HepG2 (cell line): ENCODE measurements around the gene ASCC2. TPM values are rescaled to one million over a fixed set of nuclear protein-coding genes. Genes with fewer than 3 reads are reported as not detected.

ENCODE experiments used
- ATAC-seq: fragments of 200-7000 bp; cut with Tn5 transposase; 3 replicates; pipeline ENCODE4 v1.9.1; 2020; ENCODE audit warnings: mild to moderate bottlenecking, moderate library complexity
- BruUV-seq: library from RNA; stranded (reverse); fragments of 400-500 nt; replicated peaks from 2 replicates; lab custom pipeline; 2021; lab: Mats Ljungman, UMichigan
- CTCF ChIA-PET: fragments of 300-600 bp; formaldehyde crosslinking; extraction: SDS; loops from one replicate; lab custom pipeline; 2021; ENCODE audit warnings: low total read pairs, inconsistent platforms, low intra/inter-chr PET ratio; lab: Yijun Ruan, JAX
- POLR2A ChIA-PET: fragments of 350-600 bp; sonication (Branson Sonifier 250); formaldehyde crosslinking; loops from one replicate; lab custom pipeline; 2020; ENCODE audit warnings: antibody characterized with exemption, inconsistent platforms; lab: Yijun Ruan, JAX
- DNase-seq: peaks from one replicate; pipeline ENCODE4 v3.0.0-alpha.2; 2015; ENCODE audit warnings: low spot score
- FAIRE-seq: peaks from 3 replicates; lab custom pipeline; 2011; peaks lifted over from hg19 to GRCh38; lab: Jason Lieb, UNC
- H2AFZ ChIP-seq: one replicate; pipeline ENCODE4 v1.6.1; 2011; ENCODE audit warnings: low read length, inconsistent platforms
- H3K27ac ChIP-seq: fragments of 300-600 bp; 3 replicates; pipeline ENCODE4 v1.8.0; 2011; ENCODE audit warnings: mixed run types, mild to moderate bottlenecking, mixed read lengths, low read length, inconsistent platforms; ENCODE audit not compliant: insufficient read depth; ENCODE audit errors: extremely low read length
- H3K27me3 ChIP-seq, 2 experiments: fragments of 200-600 bp in 1 of 2; 2 replicates in 1 of 2; 3 replicates in 1 of 2; pipeline versions ENCODE4 v1.6.0 to v1.8.0; 2011; ENCODE audit warnings: low read length in 2 of 2, mild to moderate bottlenecking in 2 of 2, moderate library complexity in 2 of 2, inconsistent platforms in 1 of 2; ENCODE audit not compliant: insufficient read depth in 2 of 2, control insufficient read depth in 1 of 2
- H3K36me3 ChIP-seq, 2 experiments: fragments of 200-600 bp in 1 of 2; replicated peaks in 1 of 2; 2 replicates in 1 of 2; 3 replicates in 1 of 2; pipeline versions ENCODE4 v1.5.1 to v1.8.0; 2011; ENCODE audit warnings: low read length in 2 of 2, inconsistent platforms in 1 of 2; ENCODE audit not compliant: insufficient read depth in 2 of 2, control insufficient read depth in 1 of 2
- H3K4me1 ChIP-seq: 2 replicates; pipeline ENCODE4 v1.5.1; 2012; ENCODE audit warnings: low read length, inconsistent platforms; ENCODE audit not compliant: insufficient read depth
- H3K4me2 ChIP-seq: 2 replicates; pipeline ENCODE4 v1.6.0; 2011; ENCODE audit warnings: low read depth, low read length, inconsistent platforms
- H3K4me3 ChIP-seq, 3 experiments: fragments of 200-600 bp in 1 of 3; sonication (generic), shearing (Covaris generic) in 1 of 3; replicated peaks in 1 of 3; 2 replicates each; pipeline ENCODE4 v1.5.1; 2011 to 2016; ENCODE audit warnings: low read length in 3 of 3, inconsistent platforms in 2 of 3, low read depth in 2 of 3, mild to moderate bottlenecking in 2 of 3, control low read depth in 1 of 3, mixed read lengths in 1 of 3; ENCODE audit not compliant: insufficient read depth in 1 of 3
- H3K79me2 ChIP-seq: one replicate; pipeline ENCODE4 v1.6.1; 2011; ENCODE audit warnings: low read length, inconsistent platforms; ENCODE audit not compliant: insufficient read depth
- H3K9ac ChIP-seq: 2 replicates; pipeline ENCODE4 v1.6.0; 2011; ENCODE audit warnings: mild to moderate bottlenecking, low read depth, low read length, inconsistent platforms; ENCODE audit not compliant: insufficient read depth
- H3K9me3 ChIP-seq: 2 replicates; pipeline ENCODE4 v1.5.1; 2012; ENCODE audit warnings: mild to moderate bottlenecking, low read length
- H4K20me1 ChIP-seq: 2 replicates; pipeline ENCODE4 v1.6.0; 2011; ENCODE audit warnings: inconsistent platforms, mild to moderate bottlenecking, low read length, moderate library complexity; ENCODE audit not compliant: insufficient read depth
- BRD4 ChIP-seq: sonication (generic); formaldehyde crosslinking; IDR thresholded peaks from 2 replicates; pipeline ENCODE4 v1.4.0; 2020; ENCODE audit warnings: missing genetic modification reagents
- EEA1 ChIP-seq: sonication (generic); formaldehyde crosslinking; IDR thresholded peaks from 2 replicates; pipeline ENCODE4 v1.5.1; 2020; ENCODE audit warnings: mild to moderate bottlenecking, missing genetic modification reagents, borderline replicate concordance
- FOXC1 ChIP-seq: sonication (generic); formaldehyde crosslinking; IDR thresholded peaks from 2 replicates; pipeline ENCODE4 v1.8.0; 2022; ENCODE audit warnings: mild to moderate bottlenecking, missing genetic modification reagents, borderline replicate concordance
- HMGA1 ChIP-seq: sonication (generic); formaldehyde crosslinking; conservative IDR thresholded peaks from 2 replicates; pipeline ENCODE4 v1.4.0; 2020; ENCODE audit warnings: missing genetic modification reagents
- IKZF4 ChIP-seq: sonication (generic); formaldehyde crosslinking; IDR thresholded peaks from 2 replicates; pipeline ENCODE4 v1.5.1; 2020; ENCODE audit warnings: borderline replicate concordance, mild to moderate bottlenecking, low read depth, missing genetic modification reagents; ENCODE audit errors: not compliant biosample characterization
- ZNF124 ChIP-seq: sonication (generic); formaldehyde crosslinking; IDR thresholded peaks from 2 replicates; pipeline ENCODE4 v1.4.0; 2020; ENCODE audit warnings: missing genetic modification reagents
- ZNF224 ChIP-seq: sonication (generic); formaldehyde crosslinking; IDR thresholded peaks from 2 replicates; pipeline ENCODE4 v1.5.0; 2020; ENCODE audit warnings: mild to moderate bottlenecking, missing genetic modification reagents
- ZNF460 ChIP-seq: sonication (generic); formaldehyde crosslinking; IDR thresholded peaks from 2 replicates; pipeline ENCODE4 v1.5.1; 2020; ENCODE audit warnings: missing genetic modification reagents, mild to moderate bottlenecking, borderline replicate concordance
- ZNF557 ChIP-seq: sonication (generic); formaldehyde crosslinking; IDR thresholded peaks from 2 replicates; pipeline ENCODE4 v1.4.0; 2020; ENCODE audit warnings: missing genetic modification reagents
- WGBS: methylation state at CpG from one replicate; pipeline ENCODE4 v1.1.6; 2017; ENCODE audit warnings: low lambda C conversion rate; 5-methylcytosine and 5-hydroxymethylcytosine counted together
- in situ Hi-C: cut with HindIII; loops from 2 replicates; pipeline ENCODE4 v1.10.0; 2017; ENCODE audit warnings: low pct_unique_long_range_greater_than_20kb; ENCODE audit not compliant: extremely low pct_ligation_motif_present
- intact Hi-C: fragments of 100-400 bp; cut with micrococcal nuclease; formaldehyde crosslinking; loops from one replicate; pipeline ENCODE4 v1.10.0; 2022; ENCODE audit not compliant: unreplicated experiment
- polyA plus RNA-seq, 8 experiments: library from polyadenylated mRNA; depleted of rRNA in 3 of 8; stranded (reverse) in 7 of 8; unstranded in 1 of 8; fragments of >200 nt; fragmentation: Illumina TruSeq in 4 of 8; extraction: Trizol in 4 of 8; gene quantifications; 2 replicates each; pipeline versions ENCODE4 v1.2.1 to v1.2.3, GENCODE V29; 2011 to 2016; ENCODE audit warnings: low read depth in 4 of 8, missing spikeins in 1 of 8, mixed read lengths in 1 of 8; ENCODE audit not compliant: insufficient read depth in 1 of 8
- total RNA-seq, 5 experiments: library from RNA; depleted of rRNA; stranded (reverse); fragments of >200 nt; fragmentation: Illumina TruSeq; extraction: Trizol; gene quantifications; 2 replicates each; pipeline ENCODE4 v1.2.3, GENCODE V29; 2016; ENCODE audit warnings: low read depth in 1 of 5
- TF ChIP-seq, protein P1 (sequence below): sonication (generic); formaldehyde crosslinking; IDR thresholded peaks from 2 replicates; pipeline ENCODE4 v1.5.1; 2020; ENCODE audit warnings: mild to moderate bottlenecking, missing genetic modification reagents, moderate library complexity

Gene ASCC2
- total and polyA plus RNA-seq, 2 of the 13 experiments (the other 11 are each of a cell fraction or from before 2014, with no cell fraction given), result 26.2 to 26.3 TPM

DNA sequence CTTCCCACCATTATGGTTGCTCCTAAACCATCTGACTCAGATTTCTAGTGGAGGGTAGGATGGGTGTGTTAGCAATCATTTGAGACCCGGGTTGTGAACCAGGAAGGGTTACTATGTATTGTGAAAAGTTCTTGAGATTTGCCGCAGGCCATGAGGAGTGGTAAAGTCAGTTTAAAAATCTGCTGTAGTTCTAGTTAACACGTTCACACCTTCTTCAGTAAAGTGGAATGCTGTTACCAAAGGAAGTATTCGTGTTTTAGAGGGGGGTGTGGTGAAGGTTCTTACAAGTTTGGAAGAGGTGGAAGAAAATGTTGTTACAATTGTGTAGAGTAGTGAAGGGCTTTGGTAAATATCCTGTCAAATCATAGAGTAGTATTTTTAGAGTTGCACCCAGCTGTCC lies 47.5 kb upstream of the ASCC2 start:
- POLR2A ChIA-PET, result no interaction called here
- intact Hi-C loops, result loop anchor here (10.0 kb wide), 1 partner anchor 109 kb away; no protein-coding TSS in a partner anchor

More for the DNA sequence above, 47.5 kb upstream of the ASCC2 start:
- ATAC-seq (no peak), FAIRE-seq (no peak), DNase-seq (no peak)
- Histone ChIP-seq H3K27me3 (no peaks in the 10 kb centered on the region), H3K79me2 (peaks cover 63% of the 10 kb centered on the region), H4K20me1 (peaks cover 11% of the 10 kb centered on the region), H3K4me1 (peaks cover 45% of the 10 kb centered on the region), H3K27ac (no peak overlapping the region), H3K4me2 (peak overlapping the region; percentile 26), H3K4me3 (no peak overlapping the region)
- in situ Hi-C loops, result no loop called here
- WGBS, result 89% methylated on average over 4 of the region's 4 CpGs
- CTCF ChIA-PET, result no interaction called here
- no TSS peak for BruUV-seq
- TF ChIP-seq ZNF460 (CRISPR knock-in tag), result no peak
- no peak for TF ChIP-seq BRD4
- TF ChIP-seq ZNF557 (CRISPR knock-in tag), result no peak
- no peak for TF ChIP-seq ZNF224 (CRISPR knock-in tag)
- TF ChIP-seq IKZF4 (CRISPR knock-in tag), result no peak
- TF ChIP-seq HMGA1, result no peak
- TF ChIP-seq, protein P1, sequence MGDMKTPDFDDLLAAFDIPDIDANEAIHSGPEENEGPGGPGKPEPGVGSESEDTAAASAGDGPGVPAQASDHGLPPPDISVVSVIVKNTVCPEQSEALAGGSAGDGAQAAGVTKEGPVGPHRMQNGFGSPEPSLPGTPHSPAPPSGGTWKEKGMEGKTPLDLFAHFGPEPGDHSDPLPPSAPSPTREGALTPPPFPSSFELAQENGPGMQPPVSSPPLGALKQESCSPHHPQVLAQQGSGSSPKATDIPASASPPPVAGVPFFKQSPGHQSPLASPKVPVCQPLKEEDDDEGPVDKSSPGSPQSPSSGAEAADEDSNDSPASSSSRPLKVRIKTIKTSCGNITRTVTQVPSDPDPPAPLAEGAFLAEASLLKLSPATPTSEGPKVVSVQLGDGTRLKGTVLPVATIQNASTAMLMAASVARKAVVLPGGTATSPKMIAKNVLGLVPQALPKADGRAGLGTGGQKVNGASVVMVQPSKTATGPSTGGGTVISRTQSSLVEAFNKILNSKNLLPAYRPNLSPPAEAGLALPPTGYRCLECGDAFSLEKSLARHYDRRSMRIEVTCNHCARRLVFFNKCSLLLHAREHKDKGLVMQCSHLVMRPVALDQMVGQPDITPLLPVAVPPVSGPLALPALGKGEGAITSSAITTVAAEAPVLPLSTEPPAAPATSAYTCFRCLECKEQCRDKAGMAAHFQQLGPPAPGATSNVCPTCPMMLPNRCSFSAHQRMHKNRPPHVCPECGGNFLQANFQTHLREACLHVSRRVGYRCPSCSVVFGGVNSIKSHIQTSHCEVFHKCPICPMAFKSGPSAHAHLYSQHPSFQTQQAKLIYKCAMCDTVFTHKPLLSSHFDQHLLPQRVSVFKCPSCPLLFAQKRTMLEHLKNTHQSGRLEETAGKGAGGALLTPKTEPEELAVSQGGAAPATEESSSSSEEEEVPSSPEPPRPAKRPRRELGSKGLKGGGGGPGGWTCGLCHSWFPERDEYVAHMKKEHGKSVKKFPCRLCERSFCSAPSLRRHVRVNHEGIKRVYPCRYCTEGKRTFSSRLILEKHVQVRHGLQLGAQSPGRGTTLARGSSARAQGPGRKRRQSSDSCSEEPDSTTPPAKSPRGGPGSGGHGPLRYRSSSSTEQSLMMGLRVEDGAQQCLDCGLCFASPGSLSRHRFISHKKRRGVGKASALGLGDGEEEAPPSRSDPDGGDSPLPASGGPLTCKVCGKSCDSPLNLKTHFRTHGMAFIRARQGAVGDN (CRISPR knock-in tag), result no peak
- TF ChIP-seq EEA1 (CRISPR knock-in tag), result no peak
- no peak for TF ChIP-seq ZNF124
- no peak for TF ChIP-seq FOXC1 (CRISPR knock-in tag)
- TF ChIP-seq, all 625 proteins: peak for 0
- H3K9me3 ChIP-seq, result no peaks in the 10 kb centered on the region
- no peak overlapping the region for H3K9ac ChIP-seq
- H3K36me3 ChIP-seq, result no peaks in the 10 kb centered on the region
- H2AFZ ChIP-seq, result no peak overlapping the region
